ENCODE measurements around the gene BCL2L1. TPM values are rescaled to one million over a fixed set of nuclear protein-coding genes. Genes with fewer than 3 reads are reported as not detected.

The BCL2L1 gene
- total RNA-seq, 1 donor from 2014 or later, result 60.0 TPM

DNA sequence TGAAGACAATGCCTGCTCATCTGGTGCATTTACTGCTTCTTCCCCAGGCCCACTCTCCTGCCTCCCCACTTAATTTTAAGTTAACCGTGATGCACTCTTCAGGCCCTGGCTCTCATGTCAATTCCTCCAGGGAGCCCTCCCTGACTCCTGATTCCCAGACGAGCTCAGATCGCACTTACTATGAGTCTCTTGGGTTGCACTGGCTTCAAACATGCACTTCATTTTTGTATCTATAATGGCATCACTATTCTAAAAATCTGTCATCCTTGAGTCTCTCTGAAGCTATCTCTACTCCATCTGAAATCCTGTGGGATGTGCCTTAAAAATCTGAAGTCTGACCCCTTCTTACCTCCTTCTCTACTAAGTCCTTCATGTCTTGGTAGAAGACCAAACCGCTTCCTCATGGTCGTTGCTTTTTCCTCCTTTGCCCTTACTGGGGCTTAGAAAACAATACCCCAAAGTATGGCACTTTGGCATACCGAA is 60.3 kb downstream of the BCL2L1 start:
- Mint-ChIP-seq H3K36me3 (peaks cover 10% of the 10 kb centered on the region), H3K4me1 (peaks cover 30% of the 10 kb centered on the region), H3K27me3 (ENCODE audit: insufficient read depth, low read depth) (peaks cover 4% of the 10 kb centered on the region), H3K27ac (peak overlapping the region; percentile 44), H3K9me3 (peaks cover 2% of the 10 kb centered on the region), H3K4me3 (peak overlapping the region; percentile 69)
- Histone ChIP-seq H3K9ac (no peak overlapping the region), H3K4me2 (peak overlapping the region; percentile 69), H3K9me3 (ENCODE audit: low read depth) (no peaks in the 10 kb centered on the region), H3F3A (ENCODE audit: low read depth) (peaks cover 17% of the 10 kb centered on the region), H3K79me2 (ENCODE audit: low read depth) (no peaks in the 10 kb centered on the region), H3K36me3 (no peaks in the 10 kb centered on the region), H3K27ac (peak overlapping the region; percentile 36), H3K4me3 (no peak overlapping the region), H3K4me1 (peaks cover 11% of the 10 kb centered on the region), H2AFZ (replicated peaks) (no peak overlapping the region), H3K27me3 (no peaks in the 10 kb centered on the region), H4K20me1 (ENCODE audit: low read depth) (peaks cover 11% of the 10 kb centered on the region)
- no peak for DNase-seq (ENCODE audit: low spot score)
- TF ChIP-seq, protein P1, sequence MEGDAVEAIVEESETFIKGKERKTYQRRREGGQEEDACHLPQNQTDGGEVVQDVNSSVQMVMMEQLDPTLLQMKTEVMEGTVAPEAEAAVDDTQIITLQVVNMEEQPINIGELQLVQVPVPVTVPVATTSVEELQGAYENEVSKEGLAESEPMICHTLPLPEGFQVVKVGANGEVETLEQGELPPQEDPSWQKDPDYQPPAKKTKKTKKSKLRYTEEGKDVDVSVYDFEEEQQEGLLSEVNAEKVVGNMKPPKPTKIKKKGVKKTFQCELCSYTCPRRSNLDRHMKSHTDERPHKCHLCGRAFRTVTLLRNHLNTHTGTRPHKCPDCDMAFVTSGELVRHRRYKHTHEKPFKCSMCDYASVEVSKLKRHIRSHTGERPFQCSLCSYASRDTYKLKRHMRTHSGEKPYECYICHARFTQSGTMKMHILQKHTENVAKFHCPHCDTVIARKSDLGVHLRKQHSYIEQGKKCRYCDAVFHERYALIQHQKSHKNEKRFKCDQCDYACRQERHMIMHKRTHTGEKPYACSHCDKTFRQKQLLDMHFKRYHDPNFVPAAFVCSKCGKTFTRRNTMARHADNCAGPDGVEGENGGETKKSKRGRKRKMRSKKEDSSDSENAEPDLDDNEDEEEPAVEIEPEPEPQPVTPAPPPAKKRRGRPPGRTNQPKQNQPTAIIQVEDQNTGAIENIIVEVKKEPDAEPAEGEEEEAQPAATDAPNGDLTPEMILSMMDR (IDR thresholded peaks at IDR 0.05), result no peak
- TF ChIP-seq EZH2phosphoT487 (IDR thresholded peaks at IDR 0.05) (no peak), EZH2 (IDR thresholded peaks at IDR 0.05) (no peak)

GRCh38 chr20:31661625-31662371 is 60.9 kb downstream of the BCL2L1 start:
- H3K9ac ChIP-seq, result no peak overlapping the region
- peak overlapping the region; percentile 34 for H3K4me3 ChIP-seq
- H3K79me2 ChIP-seq (ENCODE audit: low read depth), result no peaks in the 10 kb centered on the region
- H3K9me3 ChIP-seq (ENCODE audit: low read depth), result no peaks in the 10 kb centered on the region
- H3K4me3 Mint-ChIP-seq, result peak overlapping the region; percentile 70
- DNase-seq (ENCODE audit: low spot score), result peak; percentile 90
- peaks cover 2% of the 10 kb centered on the region for H3K9me3 Mint-ChIP-seq
- H3K27me3 ChIP-seq, result no peaks in the 10 kb centered on the region
- H3F3A ChIP-seq (ENCODE audit: low read depth), result peaks cover 17% of the 10 kb centered on the region
- H3K27ac ChIP-seq, result no peak overlapping the region
- peaks cover 10% of the 10 kb centered on the region for H3K4me1 ChIP-seq
- peaks cover 7% of the 10 kb centered on the region for H4K20me1 ChIP-seq (ENCODE audit: low read depth)
- H3K4me1 Mint-ChIP-seq, result peaks cover 30% of the 10 kb centered on the region
- H3K27me3 Mint-ChIP-seq (ENCODE audit: insufficient read depth, low read depth), result peaks cover 4% of the 10 kb centered on the region
- peaks cover 10% of the 10 kb centered on the region for H3K36me3 Mint-ChIP-seq
- no peaks in the 10 kb centered on the region for H3K36me3 ChIP-seq
- H3K27ac Mint-ChIP-seq, result no peak overlapping the region
- no peak overlapping the region for H2AFZ ChIP-seq (replicated peaks)
- peak overlapping the region; percentile 69 for H3K4me2 ChIP-seq
- TF ChIP-seq, protein P1 (IDR thresholded peaks at IDR 0.05), result peak; percentile 80
- TF ChIP-seq EZH2 (IDR thresholded peaks at IDR 0.05), result no peak

GRCh38 chr20:31654534-31654933 is 68.1 kb downstream of the BCL2L1 start:
- no peak overlapping the region for H3K4me2 ChIP-seq
- H4K20me1 ChIP-seq (ENCODE audit: low read depth), result no peaks in the 10 kb centered on the region
- no peak overlapping the region for H3K9ac ChIP-seq
- Mint-ChIP-seq H3K9me3 (no peaks in the 10 kb centered on the region), H3K4me3 (no peak overlapping the region), H3K27ac (no peak overlapping the region), H3K4me1 (no peaks in the 10 kb centered on the region), H3K27me3 (ENCODE audit: insufficient read depth, low read depth) (peaks cover 2% of the 10 kb centered on the region), H3K36me3 (no peaks in the 10 kb centered on the region)
- H3K27ac ChIP-seq, result no peak overlapping the region
- H3K9me3 ChIP-seq (ENCODE audit: low read depth), result no peaks in the 10 kb centered on the region
- no peaks in the 10 kb centered on the region for H3K36me3 ChIP-seq
- H3K4me1 ChIP-seq, result no peaks in the 10 kb centered on the region
- H3K4me3 ChIP-seq, result no peak overlapping the region
- no peak overlapping the region for H2AFZ ChIP-seq (replicated peaks)
- no peaks in the 10 kb centered on the region for H3K27me3 ChIP-seq
- no peak for DNase-seq (ENCODE audit: low spot score)
- no peaks in the 10 kb centered on the region for H3K79me2 ChIP-seq (ENCODE audit: low read depth)
- H3F3A ChIP-seq (ENCODE audit: low read depth), result no peaks in the 10 kb centered on the region
- TF ChIP-seq, protein P1 (IDR thresholded peaks at IDR 0.05), result no peak
- TF ChIP-seq EZH2 (IDR thresholded peaks at IDR 0.05) (no peak), EZH2phosphoT487 (IDR thresholded peaks at IDR 0.05) (no peak)

All from neural progenitor cell (in vitro differentiated cells).